NCI-H345 treated with DMSO at 0.1 percent for 48 hours (cell line): ENCODE data around the gene GPR146.

Source experiments
- DNase-seq: peaks from one replicate; lab custom pipeline; 2025; ENCODE audit not compliant: unreplicated experiment; lab: John Stamatoyannopoulos, UW

GPR146 gene

GRCh38 chr7:1041551-1042491 lies 2.5 kb upstream of the GPR146 start:
- DNase-seq = no peak

GRCh38 chr7:1042492-1042833 lies 1.9 kb upstream of the GPR146 start:
- no peak for DNase-seq

GRCh38 chr7:1043552-1044188 lies 676 bp upstream of the GPR146 start:
- no peak for DNase-seq

- no peak for DNase-seq
Observed at GRCh38 chr7:1045069-1046063, 1.0 kb downstream of the GPR146 start.

- DNase-seq = no peak
Observed at GRCh38 chr7:1046722-1047679, 2.7 kb downstream of the GPR146 start.

DNA sequence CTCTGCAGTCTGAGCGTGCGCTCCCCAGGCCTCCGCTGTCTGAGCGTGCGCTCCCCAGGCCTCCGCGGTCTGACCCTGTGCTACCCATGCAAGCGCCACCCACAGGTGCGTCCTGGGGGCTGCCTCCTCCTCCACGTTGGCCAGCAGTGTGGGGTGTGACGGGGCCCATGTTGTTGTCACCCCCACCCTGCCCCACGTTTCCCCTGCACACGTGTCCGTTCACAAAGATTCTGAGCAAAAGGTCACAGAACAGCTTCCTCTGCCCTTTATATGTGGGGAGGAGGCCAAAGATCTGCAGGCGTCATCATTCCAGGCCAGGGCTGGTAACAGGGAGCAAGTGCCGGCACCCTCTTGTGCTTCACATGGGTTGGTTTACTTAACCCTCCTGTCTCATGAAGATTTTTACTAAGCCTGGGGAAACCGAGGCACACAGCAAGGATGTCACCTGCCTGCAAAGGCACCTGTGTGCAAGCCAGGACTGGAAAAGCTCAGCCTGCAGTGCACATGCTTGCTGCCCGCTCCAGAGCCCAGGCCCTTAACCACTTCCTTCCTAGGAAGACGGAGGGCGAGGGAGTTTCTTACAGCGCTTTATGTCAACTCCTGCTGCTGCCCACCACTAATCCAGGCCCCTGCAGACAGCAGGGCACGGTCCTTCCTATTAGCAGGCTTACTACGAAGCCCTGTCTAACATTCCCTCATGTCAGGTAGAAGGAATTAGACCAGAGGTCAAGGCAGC lies 4.8 kb downstream of the GPR146 start:
- no peak for DNase-seq

GRCh38 chr7:1049801-1050200 lies 5.5 kb downstream of the GPR146 start:
- no peak for DNase-seq

- DNase-seq = no peak
Observed at GRCh38 chr7:1050254-1050906, 6.0 kb downstream of the GPR146 start.

- no peak for DNase-seq
Observed at GRCh38 chr7:1050956-1051690, 6.8 kb downstream of the GPR146 start.

DNA sequence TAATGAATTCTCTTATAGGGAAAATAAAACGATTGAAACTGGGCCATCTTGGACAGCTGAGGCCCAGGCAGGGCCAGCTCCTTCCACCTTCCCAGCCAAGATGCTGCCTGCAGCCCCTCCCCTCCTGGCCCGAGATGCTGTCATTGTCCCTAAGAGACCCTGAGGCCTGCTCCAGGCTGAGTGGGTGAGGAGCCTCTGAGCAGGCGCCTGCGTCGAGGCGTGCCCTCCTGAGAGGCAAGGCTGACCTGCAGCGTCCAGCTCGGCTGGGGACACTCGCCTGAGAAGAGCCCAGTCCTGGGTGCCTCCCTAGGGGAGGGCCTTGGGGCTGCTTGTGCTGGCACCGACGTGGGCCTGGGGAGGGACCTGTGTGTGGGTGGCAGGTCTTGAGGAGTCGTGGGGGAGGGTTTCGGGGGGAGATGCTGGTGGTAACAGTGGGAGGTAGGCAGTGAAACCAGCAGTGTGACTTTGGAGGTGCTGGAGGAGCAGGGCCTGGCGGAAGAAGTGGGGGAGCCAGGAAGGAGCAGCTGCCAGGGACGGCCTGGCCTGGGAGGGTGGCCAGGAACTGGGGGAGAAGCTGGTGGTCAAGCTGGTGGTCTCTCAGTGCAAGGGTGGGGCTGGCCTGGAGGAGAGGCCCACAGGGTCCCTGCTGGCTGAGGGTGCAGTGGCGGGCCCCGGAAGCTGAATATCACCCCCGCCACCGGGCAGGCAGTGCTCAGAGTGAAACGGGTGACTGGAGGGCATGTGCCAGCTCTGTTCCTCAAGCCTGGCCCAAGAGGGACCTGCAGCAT lies 7.9 kb downstream of the GPR146 start:
- no peak for DNase-seq

DNA sequence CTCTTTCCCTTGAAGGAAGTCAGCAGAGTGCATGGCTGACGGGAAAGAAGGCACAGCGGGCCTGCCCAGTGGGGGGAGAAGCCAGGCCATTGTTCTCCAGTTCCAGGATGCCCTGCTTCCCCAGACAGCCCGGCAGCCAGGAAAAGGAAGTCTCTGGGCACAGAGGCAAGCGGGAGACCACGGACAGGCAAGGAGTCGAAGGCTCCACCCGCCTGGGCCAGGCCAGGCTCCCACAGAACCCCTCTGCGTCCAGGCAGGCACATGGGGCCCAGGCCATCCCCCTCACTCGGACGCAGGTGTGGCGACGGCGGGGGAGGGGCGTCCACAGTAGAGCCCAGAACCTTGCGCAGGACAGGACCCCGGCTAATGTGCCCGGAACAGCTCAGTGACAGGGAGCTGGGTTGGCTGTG lies 8.7 kb downstream of the GPR146 start:
- no peak for DNase-seq

- no peak for DNase-seq
Observed at GRCh38 chr7:1053816-1054370, 9.5 kb downstream of the GPR146 start.

DNA sequence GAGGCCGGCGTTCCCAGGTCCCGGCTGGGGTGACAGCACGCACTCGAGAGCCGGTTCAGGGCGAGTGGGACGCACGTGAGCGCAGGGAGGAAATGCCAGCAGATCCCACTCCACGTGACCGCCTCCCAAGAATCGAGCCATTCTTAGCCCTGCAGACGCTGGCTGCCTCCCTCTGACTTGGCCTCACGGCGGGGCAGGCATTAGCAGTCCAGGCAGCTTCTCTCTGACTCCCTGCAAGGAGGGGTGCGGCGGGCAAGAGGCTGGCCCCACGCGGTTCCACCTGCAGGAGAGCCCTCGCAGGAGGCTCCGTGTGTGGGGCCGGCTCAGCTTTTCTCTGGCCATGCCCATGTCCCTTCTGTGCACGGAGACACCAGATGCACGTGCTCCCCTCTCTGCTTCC lies 10.1 kb downstream of the GPR146 start:
- DNase-seq = no peak

DNA sequence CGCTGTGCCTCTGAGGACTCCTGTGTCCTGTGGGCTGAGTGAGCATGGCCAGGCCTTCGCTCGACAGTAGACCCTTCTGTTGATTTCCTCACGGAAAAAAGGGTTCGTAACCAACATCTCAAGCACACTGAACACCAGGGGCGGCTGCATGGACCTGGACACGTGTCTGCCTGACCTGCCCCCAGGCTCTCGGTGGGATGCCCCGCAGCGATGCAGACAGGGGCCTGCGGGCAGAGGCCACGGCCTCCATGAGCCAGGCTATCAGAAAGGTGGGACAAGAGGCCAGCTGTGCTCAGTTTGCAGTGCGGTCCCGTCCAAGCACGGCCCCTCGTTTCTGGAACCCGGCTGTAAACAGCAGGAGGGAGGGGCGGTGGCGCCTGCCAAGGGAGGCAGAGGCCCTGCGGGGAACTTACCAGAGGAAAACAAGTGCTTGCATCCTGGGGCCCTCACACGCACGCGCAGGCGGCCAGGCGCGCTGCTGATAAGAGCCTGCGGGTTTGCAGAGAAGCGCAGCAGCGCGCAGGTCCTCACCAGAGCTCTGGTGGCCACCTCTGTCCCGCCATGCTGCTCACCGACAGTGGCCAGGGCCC lies 10.6 kb downstream of the GPR146 start:
- DNase-seq = peak; percentile 22

DNA sequence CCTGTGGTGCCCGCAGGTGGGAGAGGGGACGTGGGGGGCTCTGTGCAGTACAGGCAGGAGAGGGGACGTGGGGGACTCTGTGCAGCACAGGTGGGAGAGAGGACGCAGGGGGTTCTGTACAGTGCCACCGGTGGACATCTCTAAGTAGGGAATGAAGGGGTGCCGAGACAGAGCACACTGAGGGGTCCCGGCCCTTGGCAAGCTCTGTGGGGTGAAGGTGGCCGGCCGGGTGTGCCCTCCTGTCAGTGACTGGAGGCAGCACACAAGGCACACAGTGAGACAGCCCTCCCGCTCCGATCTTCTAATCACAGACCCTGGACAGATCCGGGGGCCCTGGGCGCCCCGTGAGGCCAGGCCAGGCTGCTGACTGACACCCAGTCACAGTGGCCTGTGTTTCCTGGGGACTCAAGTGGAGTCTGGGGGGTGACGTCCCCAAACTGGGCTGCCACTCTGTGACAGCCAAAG lies 11.2 kb downstream of the GPR146 start:
- DNase-seq = no peak

GRCh38 chr7:1055956-1056784 lies 11.8 kb downstream of the GPR146 start:
- DNase-seq = no peak
